ENCODE results near the gene FRMPD1.
"Not testable (repeated sequence)": the region's sequence is repeated elsewhere in the genome, so short reads cannot be mapped to it uniquely, and the experiment has no call there.

Gene FRMPD1, protein sequence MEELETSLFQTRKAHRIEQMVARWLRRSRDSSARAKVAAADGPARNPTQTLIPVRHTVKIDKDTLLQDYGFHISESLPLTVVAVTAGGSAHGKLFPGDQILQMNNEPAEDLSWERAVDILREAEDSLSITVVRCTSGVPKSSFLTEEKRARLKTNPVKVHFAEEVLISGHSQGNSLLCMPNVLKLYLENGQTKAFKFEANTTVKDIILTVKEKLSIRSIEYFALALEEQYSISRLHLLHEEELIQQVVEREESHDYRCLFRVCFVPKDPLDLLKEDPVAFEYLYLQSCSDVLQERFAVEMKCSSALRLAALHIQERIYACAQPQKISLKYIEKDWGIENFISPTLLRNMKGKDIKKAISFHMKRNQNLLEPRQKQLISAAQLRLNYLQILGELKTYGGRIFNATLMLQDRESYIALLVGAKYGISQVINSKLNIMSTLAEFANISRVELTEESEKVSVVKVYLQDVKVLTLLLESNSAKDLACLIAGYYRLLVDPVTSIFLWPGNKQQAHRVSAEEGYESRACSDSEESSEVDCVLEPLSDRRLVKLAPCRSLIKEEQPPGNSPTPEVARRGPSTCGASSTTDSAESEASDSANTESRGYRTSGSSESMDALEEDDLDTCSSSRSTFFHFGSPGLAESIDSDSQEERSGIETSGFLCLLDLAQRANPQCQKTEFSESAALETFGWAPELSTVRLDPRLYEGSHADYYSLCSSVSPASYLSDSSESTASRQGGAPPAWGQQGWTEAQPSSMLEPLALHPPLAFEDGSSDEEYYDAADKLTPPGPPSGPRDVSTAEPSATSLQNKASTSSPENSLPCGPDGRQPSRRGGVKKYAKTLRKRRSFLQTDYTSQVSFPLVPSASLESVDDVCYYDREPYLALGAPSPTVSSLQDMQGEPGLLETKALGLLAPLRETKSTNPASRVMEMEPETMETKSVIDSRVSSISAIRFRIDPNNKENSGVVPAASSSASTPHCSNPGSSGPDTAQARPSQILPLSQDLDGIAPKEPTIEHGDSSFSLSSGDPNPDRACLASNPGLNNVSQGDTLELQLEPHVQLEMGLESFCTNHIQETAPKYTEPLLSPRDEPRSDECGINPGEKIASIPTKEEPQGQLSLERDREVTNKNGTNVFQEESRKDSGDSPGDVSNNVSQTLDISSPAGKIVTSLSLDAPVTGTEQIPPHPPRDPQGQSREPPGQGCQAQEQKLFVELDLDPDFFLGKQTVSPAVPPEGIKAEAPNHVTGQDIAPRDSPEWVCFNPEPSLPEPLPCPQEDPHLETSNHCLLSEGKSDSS (N-terminal part only)

GRCh38 chr9:37650873-37651768 is at the start of gene FRMPD1:
Gene FRMPD1 (plus strand): TSS chr9:37650954. CDS start chr9:37692642, 41,688 bp downstream.
- DNase-seq (ENCODE audit: low spot score): peak; percentile 23

DNA sequence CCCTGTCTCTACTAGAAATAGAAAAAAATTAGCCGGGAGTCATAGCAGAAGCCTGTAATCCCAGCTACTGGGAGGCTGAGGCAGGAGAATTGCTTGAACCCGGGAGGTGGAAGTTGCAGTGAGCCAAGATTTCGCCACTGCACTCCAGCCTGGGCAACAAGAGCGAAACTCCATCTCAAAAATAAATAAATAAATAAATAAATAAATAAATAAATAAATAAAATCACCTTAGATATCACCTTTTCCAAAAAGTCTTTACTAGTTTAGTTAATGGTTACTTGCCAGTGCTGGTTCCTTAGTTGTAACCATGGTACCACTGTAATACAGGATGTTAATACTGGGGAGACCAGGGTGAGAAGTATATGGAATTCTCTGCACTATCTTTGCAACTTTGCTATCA is 48.7 kb upstream of the FRMPD1 start:
- not testable (repeated sequence) for DNase-seq (ENCODE audit: low spot score)

GRCh38 chr9:37602817-37603216 is 47.9 kb upstream of the FRMPD1 start:
- DNase-seq (ENCODE audit: low spot score): no peak

GRCh38 chr9:37604296-37604695 is 46.5 kb upstream of the FRMPD1 start:
- peak; percentile 63 for DNase-seq (ENCODE audit: low spot score)

- no peak for DNase-seq (ENCODE audit: low spot score)
Observed at GRCh38 chr9:37608250-37608649, 42.5 kb upstream of the FRMPD1 start.

GRCh38 chr9:37609735-37610397 is 40.9 kb upstream of the FRMPD1 start:
- DNase-seq (ENCODE audit: low spot score): no peak

DNA sequence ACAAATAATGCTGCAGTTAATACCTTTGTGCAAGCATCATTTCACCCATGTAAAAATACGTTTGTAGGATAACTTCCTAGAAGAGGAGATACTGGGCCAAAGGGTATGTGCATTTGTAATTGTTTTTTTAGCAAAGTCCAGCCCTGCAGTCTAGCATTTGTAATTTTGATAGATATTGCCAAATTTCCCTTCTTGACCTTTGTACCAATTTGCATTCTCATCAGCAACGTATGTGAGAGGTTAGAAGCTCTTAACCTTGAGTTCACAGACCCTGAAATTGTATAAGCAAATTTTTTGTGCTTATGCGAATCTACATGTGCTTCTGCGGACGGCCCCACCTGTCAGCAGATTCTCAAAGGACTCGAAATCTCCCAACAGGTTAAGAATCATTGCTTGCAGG is 39.7 kb upstream of the FRMPD1 start:
- no peak for DNase-seq (ENCODE audit: low spot score)

GRCh38 chr9:37611961-37612360 is 38.8 kb upstream of the FRMPD1 start:
- DNase-seq (ENCODE audit: low spot score): no peak

GRCh38 chr9:37617161-37617560 is 33.6 kb upstream of the FRMPD1 start:
- no peak for DNase-seq (ENCODE audit: low spot score)

- DNase-seq (ENCODE audit: low spot score): no peak
Observed at GRCh38 chr9:37617832-37618231, 32.9 kb upstream of the FRMPD1 start.

- DNase-seq (ENCODE audit: low spot score): no peak
Observed at GRCh38 chr9:37618817-37619216, 31.9 kb upstream of the FRMPD1 start.

DNA sequence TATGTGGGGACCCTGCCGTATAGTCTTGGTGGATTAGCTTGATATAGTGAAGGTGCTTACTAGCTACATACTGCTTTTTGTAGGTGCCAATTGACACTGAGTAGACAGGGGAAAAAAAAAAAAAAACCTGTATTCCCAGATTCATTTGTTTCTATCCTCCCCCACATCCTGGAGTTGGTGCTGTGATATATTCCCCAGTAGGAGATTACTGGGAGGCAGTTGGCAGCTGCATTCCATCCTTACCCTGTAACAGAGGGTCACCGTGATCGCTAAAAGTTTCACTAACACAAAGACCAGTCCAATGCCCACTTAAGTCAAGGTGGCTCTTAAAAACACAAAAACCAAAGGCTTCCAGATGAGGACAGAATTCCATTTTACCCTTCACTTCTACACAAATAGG is 30.9 kb upstream of the FRMPD1 start:
- DNase-seq (ENCODE audit: low spot score): no peak

DNA sequence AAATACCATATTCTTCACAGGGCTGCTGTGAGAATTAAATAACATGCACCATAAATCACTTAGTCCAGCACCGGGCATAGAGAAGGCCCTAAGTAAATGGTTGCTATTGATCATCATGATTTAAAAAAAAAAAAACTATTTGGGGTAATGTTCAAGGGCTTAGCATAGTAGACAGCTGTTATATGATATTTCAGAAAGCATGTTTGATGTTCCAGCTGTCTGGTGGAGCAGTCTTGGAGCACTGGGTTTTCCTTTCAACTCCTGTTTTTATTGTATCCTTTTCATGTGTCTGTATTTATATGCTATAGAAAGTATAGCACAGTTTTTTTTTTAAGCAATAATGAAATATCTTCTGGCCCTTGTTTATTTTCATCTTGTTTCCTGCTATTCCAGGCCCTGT is 30.4 kb upstream of the FRMPD1 start:
- no peak for DNase-seq (ENCODE audit: low spot score)

DNA sequence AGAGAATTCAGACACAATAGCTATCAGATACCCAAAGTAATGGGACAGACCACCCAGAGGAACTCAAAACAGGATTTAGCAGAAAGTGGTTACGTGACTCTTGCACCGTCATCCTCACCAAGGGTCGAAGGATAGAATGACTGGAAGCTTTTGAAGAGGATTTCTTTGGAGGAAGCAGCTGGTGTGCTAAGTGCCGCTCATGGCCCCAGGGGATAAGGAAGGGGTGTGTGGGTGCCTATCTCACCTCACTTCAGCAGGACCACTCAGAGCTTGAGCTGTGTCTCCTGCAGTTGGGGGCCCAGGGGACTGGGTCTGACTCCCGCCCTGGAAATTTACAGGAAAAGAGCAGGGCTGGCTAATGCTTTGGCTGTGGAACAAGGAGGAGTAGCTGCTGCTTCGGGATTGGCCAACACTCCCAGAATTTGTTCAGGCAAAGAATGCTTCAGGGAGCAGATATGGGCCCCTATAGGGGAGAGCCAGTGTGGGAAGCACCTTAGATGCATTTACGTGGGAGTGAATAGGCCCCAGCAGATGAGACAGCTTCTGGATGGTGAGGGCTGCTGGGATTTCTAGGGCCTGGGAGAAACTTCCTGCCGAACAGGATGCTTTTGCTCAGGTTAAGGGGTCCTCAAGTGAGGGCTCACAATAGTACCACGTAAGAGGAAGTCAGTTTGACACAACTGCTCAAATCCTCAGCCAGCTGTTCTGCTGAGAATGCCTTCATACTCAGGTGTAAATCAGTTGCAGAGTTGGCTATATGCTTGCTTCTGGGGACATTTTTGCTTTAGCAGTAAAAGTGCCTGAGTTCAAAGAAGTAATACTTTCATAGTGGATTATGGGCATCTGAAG is 29.3 kb upstream of the FRMPD1 start:
- no peak for DNase-seq (ENCODE audit: low spot score)

- DNase-seq (ENCODE audit: low spot score): no peak
Observed at GRCh38 chr9:37622462-37622861, 28.3 kb upstream of the FRMPD1 start.

- DNase-seq (ENCODE audit: low spot score): no peak
Observed at GRCh38 chr9:37623267-37623666, 27.5 kb upstream of the FRMPD1 start.

GRCh38 chr9:37624073-37624472 is 26.7 kb upstream of the FRMPD1 start:
- DNase-seq (ENCODE audit: low spot score): no peak

GRCh38 chr9:37625036-37625757 is 25.6 kb upstream of the FRMPD1 start:
- no peak for DNase-seq (ENCODE audit: low spot score)

DNA sequence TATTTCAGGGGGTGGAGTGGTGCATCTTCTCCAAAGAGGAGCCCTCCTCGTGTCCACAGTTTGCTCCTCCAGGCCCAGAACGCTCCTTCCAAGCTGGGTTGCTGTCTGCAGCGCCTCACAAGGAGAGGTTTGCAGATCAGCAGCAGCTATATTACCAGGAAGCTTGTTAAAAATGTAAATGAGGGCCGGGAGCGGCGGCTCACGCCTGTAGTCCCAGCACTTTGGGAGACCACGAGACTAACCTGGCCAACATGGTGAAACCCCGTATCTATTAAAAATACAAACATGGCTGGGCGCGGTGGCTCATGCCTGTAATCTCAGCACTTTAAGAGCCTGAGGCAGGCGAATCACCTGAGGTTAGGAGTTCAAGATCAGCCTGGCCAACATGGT is 25.0 kb upstream of the FRMPD1 start:
- no peak for DNase-seq (ENCODE audit: low spot score)

Data from putamen (tissue), 1 donor.